Effector memory CD4-positive, alpha-beta T cell (primary cell): ENCODE results near the gene TKTL2.
A peak's percentile ranks its signal among the peaks of the same experiment; 100 is the strongest.

Experiments
- DNase-seq, 3 donors: peaks; one replicate each; pipeline ENCODE4 v3.0.0-alpha.2; 2020
- H3K27ac ChIP-seq: 2 replicates; pipeline ENCODE4 v1.7.0; 2013; ENCODE audit warnings: mild to moderate bottlenecking, low read length, moderate library complexity; ENCODE audit not compliant: insufficient read depth, poor library complexity, severe bottlenecking
- H3K27me3 ChIP-seq: replicated peaks from 2 replicates; pipeline ENCODE4 v1.7.0; 2013; ENCODE audit warnings: mild to moderate bottlenecking, low read length; ENCODE audit not compliant: insufficient read depth, control insufficient read depth, poor library complexity, severe bottlenecking
- H3K36me3 ChIP-seq: 2 replicates; pipeline ENCODE4 v1.7.0; 2013; ENCODE audit warnings: mild to moderate bottlenecking, low read length, moderate library complexity; ENCODE audit not compliant: control insufficient read depth, insufficient read depth
- H3K4me1 ChIP-seq: 2 replicates; pipeline ENCODE4 v1.7.0; 2013; ENCODE audit warnings: low read length, mild to moderate bottlenecking; ENCODE audit not compliant: control insufficient read depth, insufficient read depth, poor library complexity, severe bottlenecking
- H3K4me3 ChIP-seq: 2 replicates; pipeline ENCODE4 v1.7.0; 2013; ENCODE audit warnings: low read length, low read depth, mild to moderate bottlenecking; ENCODE audit not compliant: insufficient read depth, poor library complexity, severe bottlenecking
- H3K9me3 ChIP-seq: 2 replicates; pipeline ENCODE4 v1.7.0; 2013; ENCODE audit warnings: mild to moderate bottlenecking, low read length, moderate library complexity; ENCODE audit not compliant: control insufficient read depth

TKTL2 gene

DNA sequence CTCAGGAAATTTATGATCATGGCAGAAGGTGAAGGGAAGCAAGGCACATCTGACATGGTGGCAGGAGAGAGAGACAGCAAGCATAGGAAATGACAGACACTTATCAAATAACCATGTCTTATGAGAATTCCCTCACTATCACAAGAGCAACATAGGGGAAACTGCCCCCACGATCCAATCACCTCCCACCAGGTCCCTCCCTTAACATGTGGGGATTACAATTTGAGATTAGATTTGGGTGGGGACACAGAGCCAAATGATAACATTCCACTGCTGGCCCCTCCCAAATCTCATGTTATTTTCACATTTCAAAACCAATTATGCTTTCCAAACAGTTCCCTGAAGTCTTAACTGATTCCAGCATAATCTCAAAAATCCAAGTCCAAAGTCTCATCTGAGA, 12.8 kb upstream of the TKTL2 start:
- Histone ChIP-seq H3K27ac (no peak overlapping the region), H3K9me3 (no peaks in the 10 kb centered on the region), H3K4me3 (no peak overlapping the region), H3K27me3 (no peaks in the 10 kb centered on the region), H3K36me3 (no peaks in the 10 kb centered on the region), H3K4me1 (no peaks in the 10 kb centered on the region)
- DNase-seq, result no peak

DNA sequence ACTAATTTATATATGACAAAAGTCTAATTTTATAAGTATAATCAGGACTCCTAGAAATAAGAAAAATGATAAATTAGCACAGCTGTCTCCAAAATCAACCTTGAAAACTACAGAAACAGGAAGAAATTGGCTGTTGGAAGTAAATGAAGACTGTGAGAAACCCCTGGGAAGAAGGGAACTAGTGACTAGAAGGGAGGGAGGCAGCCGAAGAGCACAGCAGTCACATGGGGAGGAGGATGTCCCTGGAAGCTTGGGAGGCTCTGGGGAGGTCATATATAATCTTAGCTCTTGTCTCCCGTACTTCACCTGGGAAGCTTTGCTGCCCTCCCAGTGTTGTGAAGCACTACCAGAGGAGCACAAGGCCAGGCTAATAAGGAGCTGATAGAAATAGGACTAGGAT, 12.0 kb upstream of the TKTL2 start:
- no peaks in the 10 kb centered on the region for H3K36me3 ChIP-seq
- H3K27me3 ChIP-seq, result no peaks in the 10 kb centered on the region
- H3K4me1 ChIP-seq, result no peaks in the 10 kb centered on the region
- no peak overlapping the region for H3K4me3 ChIP-seq
- no peak for DNase-seq
- H3K27ac ChIP-seq, result no peak overlapping the region
- no peaks in the 10 kb centered on the region for H3K9me3 ChIP-seq

DNA sequence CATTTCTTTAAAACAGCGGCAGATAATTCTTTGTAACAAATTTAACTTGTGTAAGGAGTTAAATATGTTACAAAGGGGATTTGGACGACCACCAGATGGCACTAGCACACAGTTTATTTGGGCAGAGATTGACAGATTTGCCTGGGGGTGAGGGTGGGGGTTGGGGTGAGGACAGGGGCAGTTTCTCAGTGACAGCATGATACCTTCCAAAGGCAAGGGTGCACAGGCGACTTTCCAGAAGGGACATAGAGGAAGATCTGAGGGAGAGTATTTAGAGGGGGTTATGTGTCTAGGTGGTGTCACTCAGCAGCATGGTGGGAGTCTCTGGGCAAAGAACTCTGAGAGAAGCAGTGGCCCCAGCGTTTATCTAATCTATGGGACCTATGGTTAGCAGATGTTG, 11.4 kb upstream of the TKTL2 start:
- no peak overlapping the region for H3K4me3 ChIP-seq
- H3K27ac ChIP-seq, result no peak overlapping the region

GRCh38 chr4:163482190-163482589, 8.6 kb upstream of the TKTL2 start:
- no peak overlapping the region for H3K27ac ChIP-seq
- no peaks in the 10 kb centered on the region for H3K4me1 ChIP-seq
- H3K4me3 ChIP-seq, result no peak overlapping the region
- DNase-seq, result no peak
- no peaks in the 10 kb centered on the region for H3K9me3 ChIP-seq
- H3K36me3 ChIP-seq, result no peaks in the 10 kb centered on the region
- H3K27me3 ChIP-seq, result no peaks in the 10 kb centered on the region

More for the DNA sequence above, 11.4 kb upstream of the TKTL2 start:
- no peaks in the 10 kb centered on the region for H3K9me3 ChIP-seq
- no peaks in the 10 kb centered on the region for H3K4me1 ChIP-seq
- H3K27me3 ChIP-seq, result no peaks in the 10 kb centered on the region
- DNase-seq, result peak in 1 of 3 donors; percentile 22
- no peaks in the 10 kb centered on the region for H3K36me3 ChIP-seq

- Histone ChIP-seq H3K4me1 (no peaks in the 10 kb centered on the region), H3K9me3 (no peaks in the 10 kb centered on the region), H3K4me3 (no peak overlapping the region), H3K27ac (no peak overlapping the region), H3K36me3 (no peaks in the 10 kb centered on the region), H3K27me3 (no peaks in the 10 kb centered on the region)
- no peak for DNase-seq
These were observed 3.3 kb upstream of the TKTL2 start for GRCh38 chr4:163476761-163477438.

DNA sequence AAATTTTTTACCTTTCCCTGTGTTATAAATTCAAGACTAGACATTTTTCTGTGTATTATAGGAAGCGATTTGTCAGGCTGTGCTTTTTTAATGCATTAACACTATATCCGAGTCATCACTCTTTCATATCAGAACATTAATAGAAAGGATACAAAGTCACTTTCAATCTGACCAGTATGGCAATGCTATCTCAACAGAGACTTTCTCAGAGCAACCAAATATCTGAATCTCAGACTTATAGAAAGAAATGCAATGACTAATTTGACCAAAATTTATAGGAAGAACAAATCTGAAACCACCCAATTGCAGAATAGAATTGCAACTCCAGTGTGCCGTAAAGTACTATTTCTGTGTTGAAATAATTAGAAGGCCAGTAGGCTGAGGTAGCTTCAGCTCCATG, 473 bp upstream of the TKTL2 start:
- no peak overlapping the region for H3K27ac ChIP-seq
- H3K36me3 ChIP-seq, result no peaks in the 10 kb centered on the region
- H3K27me3 ChIP-seq, result no peaks in the 10 kb centered on the region
- DNase-seq, result no peak
- H3K9me3 ChIP-seq, result no peaks in the 10 kb centered on the region
- no peaks in the 10 kb centered on the region for H3K4me1 ChIP-seq
- H3K4me3 ChIP-seq, result no peak overlapping the region

- Histone ChIP-seq H3K9me3 (no peaks in the 10 kb centered on the region), H3K27ac (no peak overlapping the region), H3K4me3 (no peak overlapping the region), H3K36me3 (no peaks in the 10 kb centered on the region), H3K4me1 (no peaks in the 10 kb centered on the region), H3K27me3 (no peaks in the 10 kb centered on the region)
- DNase-seq, result no peak
These were observed 424 bp downstream of the TKTL2 start for GRCh38 chr4:163473130-163473529.

- H3K4me3 ChIP-seq, result no peak overlapping the region
These were observed 3.2 kb downstream of the TKTL2 start for GRCh38 chr4:163470391-163470790.

GRCh38 chr4:163467082-163467770, 6.3 kb downstream of the TKTL2 start:
- Histone ChIP-seq H3K4me1 (no peaks in the 10 kb centered on the region), H3K36me3 (no peaks in the 10 kb centered on the region), H3K27me3 (no peaks in the 10 kb centered on the region), H3K4me3 (no peak overlapping the region), H3K27ac (no peak overlapping the region), H3K9me3 (no peaks in the 10 kb centered on the region)
- no peak for DNase-seq

More at GRCh38 chr4:163470391-163470790, 3.2 kb downstream of the TKTL2 start:
- Histone ChIP-seq H3K36me3 (no peaks in the 10 kb centered on the region), H3K9me3 (no peaks in the 10 kb centered on the region), H3K4me1 (no peaks in the 10 kb centered on the region), H3K27ac (no peak overlapping the region), H3K27me3 (no peaks in the 10 kb centered on the region)
- no peak for DNase-seq

- H3K36me3 ChIP-seq, result no peaks in the 10 kb centered on the region
- no peak for DNase-seq
- H3K4me1 ChIP-seq, result no peaks in the 10 kb centered on the region
- H3K4me3 ChIP-seq, result no peak overlapping the region
- no peaks in the 10 kb centered on the region for H3K27me3 ChIP-seq
- no peaks in the 10 kb centered on the region for H3K9me3 ChIP-seq
- H3K27ac ChIP-seq, result no peak overlapping the region
These were observed 11.0 kb downstream of the TKTL2 start for GRCh38 chr4:163462556-163462955.
